Activated naive CD8-positive, alpha-beta T cell treated with anti-CD3 and anti-CD28 coated beads, Interleukin-2, amount 10 ng/mL, durations not matched to agents 7 days and 5 days (primary cell): Measurements from ENCODE around the gene ARPP21. TPM values are rescaled to one million over a fixed set of nuclear protein-coding genes. Genes with fewer than 3 reads are reported as not detected.

Experiments used
- ATAC-seq: fragments of 150-1000 bp; cut with Tn5 transposase; one replicate; pipeline ENCODE4 v1.10.0; 2021; ENCODE audit warnings: low read depth, moderate library complexity
- POLR2A ChIA-PET: fragments of 350-600 bp; sonication (Branson Sonifier 250); formaldehyde crosslinking; loops from one replicate; lab custom pipeline; 2021; ENCODE audit warnings: antibody characterized with exemption; lab: Charles Lee
- DNase-seq: peaks from one replicate; pipeline ENCODE4 v3.0.0; 2021
- H3K27ac Mint-ChIP-seq: one replicate; pipeline ENCODE4 v1.8.0; 2022; ENCODE audit warnings: mild to moderate bottlenecking, mixed read lengths
- H3K27me3 Mint-ChIP-seq: one replicate; pipeline ENCODE4 v1.8.0; 2022; ENCODE audit warnings: mild to moderate bottlenecking, moderate library complexity, mixed read lengths
- H3K36me3 Mint-ChIP-seq: one replicate; pipeline ENCODE4 v1.8.0; 2021; ENCODE audit warnings: mild to moderate bottlenecking, mixed read lengths
- H3K4me1 Mint-ChIP-seq: one replicate; pipeline ENCODE4 v1.8.0; 2021; ENCODE audit warnings: mixed read lengths
- H3K4me3 Mint-ChIP-seq: one replicate; pipeline ENCODE4 v1.8.0; 2022; ENCODE audit warnings: mild to moderate bottlenecking, moderate library complexity, mixed read lengths
- H3K9me3 Mint-ChIP-seq: one replicate; pipeline ENCODE4 v1.8.0; 2021; ENCODE audit warnings: mixed read lengths
- total RNA-seq, 2 experiments: library from RNA; stranded (reverse); gene quantifications; one replicate each; pipeline ENCODE4 v1.2.3, GENCODE V29; 2021

ARPP21 gene
- total RNA-seq, 2 experiments from 2014 or later, result not detected

DNA sequence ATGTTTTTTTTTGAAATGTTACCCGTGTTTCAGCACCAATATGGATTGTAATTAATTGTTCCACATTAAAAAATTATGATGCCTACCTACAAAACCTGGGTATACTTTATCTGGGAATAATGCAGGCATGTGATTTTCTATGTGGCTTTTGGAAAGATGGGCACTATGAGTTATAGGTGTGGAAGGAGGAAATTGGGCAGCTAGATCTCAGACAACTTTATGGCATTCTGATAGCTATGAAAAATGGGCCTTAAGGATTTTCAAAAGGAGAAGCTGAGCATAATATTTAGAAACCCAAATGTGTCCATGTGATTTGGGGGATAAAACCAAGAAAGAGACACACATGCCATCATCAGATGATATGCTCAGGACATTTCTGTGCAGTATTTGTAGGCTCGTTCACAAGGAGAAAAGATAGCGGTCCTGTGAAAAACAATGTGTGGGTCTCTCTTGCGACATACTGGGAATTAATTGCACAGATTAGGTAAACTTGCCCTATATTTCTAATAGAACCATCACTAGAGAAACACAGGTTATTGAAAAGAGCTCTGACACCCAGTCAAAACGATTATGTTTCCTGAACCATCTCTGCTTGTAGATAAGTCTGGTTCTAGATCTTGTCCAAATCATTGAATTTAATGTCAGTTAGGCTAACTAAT, 35.3 kb downstream of the ARPP21 start:
- Mint-ChIP-seq H3K4me1 (no peaks in the 10 kb centered on the region), H3K27me3 (no peaks in the 10 kb centered on the region), H3K36me3 (no peaks in the 10 kb centered on the region), H3K4me3 (no peak overlapping the region), H3K9me3 (no peaks in the 10 kb centered on the region), H3K27ac (no peak overlapping the region)
- ATAC-seq, result no peak
- POLR2A ChIA-PET, result no interaction called here
- DNase-seq, result no peak

DNA sequence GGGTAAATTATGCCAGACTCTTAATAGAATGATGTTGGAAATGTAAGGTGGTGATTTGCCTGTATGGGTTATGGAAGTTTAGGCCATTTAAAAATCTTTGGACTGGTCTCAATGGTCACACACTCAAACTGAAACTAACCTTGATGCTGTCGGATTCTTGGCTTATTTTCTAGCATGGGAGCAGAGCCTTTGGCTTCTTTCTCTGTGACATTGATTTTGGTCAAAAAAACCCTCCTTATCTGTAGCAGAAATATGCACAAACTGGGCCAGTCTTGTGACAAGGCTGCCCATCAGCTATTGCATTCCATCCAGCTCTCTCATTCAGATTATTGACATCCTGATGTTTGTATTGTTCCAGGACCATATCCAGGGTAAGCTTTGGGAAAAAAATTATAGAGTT, 35.9 kb downstream of the ARPP21 start:
- Mint-ChIP-seq H3K4me3 (no peak overlapping the region), H3K27ac (no peak overlapping the region), H3K36me3 (no peaks in the 10 kb centered on the region), H3K27me3 (no peaks in the 10 kb centered on the region), H3K9me3 (no peaks in the 10 kb centered on the region), H3K4me1 (no peaks in the 10 kb centered on the region)
- ATAC-seq, result no peak
- POLR2A ChIA-PET, result no interaction called here
- no peak for DNase-seq

DNA sequence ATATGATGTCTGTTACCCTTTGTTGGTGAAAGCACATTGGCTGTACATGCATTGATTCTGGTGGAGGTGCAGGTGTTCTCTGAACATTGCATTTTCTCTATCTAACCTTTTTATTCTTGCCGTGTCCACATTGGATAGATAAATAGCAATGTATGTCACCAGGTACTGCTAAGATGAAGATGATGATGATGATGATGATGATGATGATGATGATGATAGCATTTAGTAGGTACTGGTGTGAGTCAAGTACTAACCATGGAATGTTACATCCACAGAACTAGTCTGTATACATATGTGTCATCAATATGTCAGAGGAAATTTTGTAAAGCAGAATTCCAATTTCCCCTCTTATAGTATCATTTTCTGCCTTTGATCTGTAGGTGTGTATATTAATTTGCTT, 36.3 kb downstream of the ARPP21 start:
- Mint-ChIP-seq H3K9me3 (no peaks in the 10 kb centered on the region), H3K36me3 (no peaks in the 10 kb centered on the region), H3K4me1 (no peaks in the 10 kb centered on the region), H3K4me3 (no peak overlapping the region), H3K27me3 (no peaks in the 10 kb centered on the region), H3K27ac (no peak overlapping the region)
- no peak for DNase-seq
- no peak for ATAC-seq
- POLR2A ChIA-PET, result no interaction called here

DNA sequence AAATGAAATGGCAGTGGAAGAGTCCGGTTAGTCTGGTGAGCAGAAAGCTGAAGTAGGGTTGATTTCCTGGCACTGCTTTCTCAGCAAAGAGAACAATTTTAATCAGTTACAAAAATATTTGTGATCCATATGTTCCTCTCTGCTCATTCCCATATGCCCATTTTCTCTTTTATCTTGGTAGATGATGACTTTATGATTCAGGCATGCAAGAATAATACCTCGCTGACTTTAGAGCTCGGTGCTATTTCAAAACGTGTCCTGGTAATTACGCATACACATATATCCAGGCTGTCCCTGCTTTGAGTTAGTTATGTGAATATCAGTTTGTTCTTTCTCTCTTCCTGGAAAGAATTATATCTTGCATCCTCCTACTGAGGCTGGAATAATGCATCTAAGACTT, 38.5 kb downstream of the ARPP21 start:
- no peak for ATAC-seq
- Mint-ChIP-seq H3K27me3 (no peaks in the 10 kb centered on the region), H3K27ac (no peak overlapping the region), H3K4me1 (no peaks in the 10 kb centered on the region), H3K9me3 (no peaks in the 10 kb centered on the region), H3K4me3 (no peak overlapping the region), H3K36me3 (no peaks in the 10 kb centered on the region)
- POLR2A ChIA-PET, result no interaction called here
- no peak for DNase-seq

DNA sequence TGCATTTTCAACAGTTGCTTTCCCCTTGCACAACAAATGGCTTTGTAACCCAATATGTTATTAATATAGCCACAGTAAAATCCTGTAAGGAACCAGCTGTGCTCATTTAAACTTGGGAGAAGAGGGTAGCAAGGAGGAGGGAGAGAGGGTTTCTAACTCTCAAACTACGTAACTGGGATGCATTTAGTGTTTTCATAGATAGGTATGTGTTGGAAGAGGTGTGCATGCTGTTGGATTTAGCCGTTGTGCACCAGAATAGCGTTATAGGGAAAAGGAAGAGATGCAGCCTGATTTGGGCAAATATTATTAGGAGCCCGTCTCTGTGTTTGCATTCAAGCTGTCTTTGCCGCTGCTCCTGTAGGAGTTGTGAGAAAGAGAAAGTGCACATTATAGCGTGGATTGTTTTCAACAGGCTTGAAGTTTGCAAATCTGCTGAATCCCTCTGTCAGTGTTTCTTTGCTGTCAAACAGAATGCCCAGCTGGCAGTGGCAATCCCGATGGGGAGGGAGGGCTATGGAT, 39.4 kb downstream of the ARPP21 start:
- POLR2A ChIA-PET, result no interaction called here
- H3K9me3 Mint-ChIP-seq, result no peaks in the 10 kb centered on the region
- no peak for ATAC-seq

DNA sequence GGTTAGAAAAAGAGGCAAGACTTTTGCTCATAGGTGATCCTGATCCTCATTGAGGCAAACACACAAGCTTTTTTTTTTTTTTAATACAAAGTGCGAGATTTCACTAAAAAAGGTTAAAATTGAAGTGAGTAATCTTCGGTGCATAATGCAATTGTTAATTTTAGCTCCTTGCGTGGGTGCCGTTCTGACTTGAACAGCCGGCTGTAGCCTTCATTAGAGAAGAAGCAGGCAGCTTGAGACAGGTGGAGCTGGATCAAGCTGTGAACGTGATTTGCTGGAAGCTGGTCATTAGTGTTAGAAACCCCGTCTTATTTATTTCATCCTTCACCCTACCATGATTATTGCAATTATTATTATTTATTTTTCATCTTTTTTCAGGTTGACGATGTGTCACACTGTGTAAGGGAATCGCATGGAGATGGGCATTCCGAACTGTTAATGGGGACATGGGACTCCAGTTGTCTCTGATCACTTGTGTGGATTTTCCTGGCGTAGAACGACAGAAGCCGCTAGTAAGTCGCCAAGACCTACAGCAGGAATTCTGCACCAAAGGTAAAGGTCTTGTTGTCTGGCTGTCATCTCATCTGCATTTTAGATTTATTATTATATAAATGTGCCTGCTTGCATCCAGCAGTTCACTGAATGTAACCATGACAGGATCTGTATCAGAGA, 40.2 kb downstream of the ARPP21 start:
- Mint-ChIP-seq H3K4me3 (no peak overlapping the region), H3K27ac (no peak overlapping the region), H3K36me3 (no peaks in the 10 kb centered on the region), H3K27me3 (no peaks in the 10 kb centered on the region), H3K4me1 (no peaks in the 10 kb centered on the region), H3K9me3 (no peaks in the 10 kb centered on the region)
- DNase-seq (no peak), ATAC-seq (no peak)
- POLR2A ChIA-PET, result no interaction called here

More for the DNA sequence above, 39.4 kb downstream of the ARPP21 start:
- Mint-ChIP-seq H3K36me3 (no peaks in the 10 kb centered on the region), H3K27ac (no peak overlapping the region), H3K27me3 (no peaks in the 10 kb centered on the region), H3K4me3 (no peak overlapping the region), H3K4me1 (no peaks in the 10 kb centered on the region)
- no peak for DNase-seq

DNA sequence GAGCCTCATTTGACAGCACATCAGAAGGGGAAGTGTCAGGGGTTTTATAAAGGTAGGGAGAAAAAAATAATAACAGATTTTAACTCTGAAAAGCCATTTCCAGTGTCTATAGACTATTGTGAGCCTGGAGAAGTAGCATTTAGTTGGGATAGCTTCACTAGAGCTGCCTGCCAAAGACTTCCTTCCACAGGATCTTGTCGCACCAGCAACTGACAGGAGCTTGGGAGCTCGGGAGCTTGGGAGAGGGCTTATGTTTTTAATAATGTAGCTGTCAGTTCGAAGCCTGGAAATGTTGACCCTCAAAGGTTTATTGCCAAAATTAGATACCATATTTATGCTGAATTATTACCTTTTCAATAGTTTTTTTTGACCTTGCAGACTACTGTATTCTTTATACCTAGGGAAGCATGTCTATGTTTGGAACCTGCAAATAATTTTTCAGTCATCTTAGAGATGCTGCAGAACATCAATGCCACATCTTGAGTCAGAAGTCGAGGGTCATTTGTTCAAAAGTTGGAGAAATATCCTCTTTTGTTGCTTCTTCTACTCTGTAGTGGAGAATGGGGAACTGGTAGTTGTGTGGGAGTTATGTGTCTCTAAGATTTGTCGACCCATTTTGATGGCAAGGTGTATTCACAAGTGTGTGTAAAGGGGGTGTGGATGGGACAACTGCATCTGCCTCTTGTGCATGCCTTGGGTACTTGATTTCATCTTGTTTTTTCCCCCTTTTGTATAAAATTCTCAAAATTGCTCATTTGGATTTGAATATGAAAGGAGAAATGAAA, 41.7 kb downstream of the ARPP21 start:
- Mint-ChIP-seq H3K4me3 (no peak overlapping the region), H3K4me1 (no peaks in the 10 kb centered on the region), H3K27ac (no peak overlapping the region), H3K9me3 (no peaks in the 10 kb centered on the region), H3K36me3 (no peaks in the 10 kb centered on the region), H3K27me3 (no peaks in the 10 kb centered on the region)
- ATAC-seq, result no peak
- POLR2A ChIA-PET, result no interaction called here
- no peak for DNase-seq

DNA sequence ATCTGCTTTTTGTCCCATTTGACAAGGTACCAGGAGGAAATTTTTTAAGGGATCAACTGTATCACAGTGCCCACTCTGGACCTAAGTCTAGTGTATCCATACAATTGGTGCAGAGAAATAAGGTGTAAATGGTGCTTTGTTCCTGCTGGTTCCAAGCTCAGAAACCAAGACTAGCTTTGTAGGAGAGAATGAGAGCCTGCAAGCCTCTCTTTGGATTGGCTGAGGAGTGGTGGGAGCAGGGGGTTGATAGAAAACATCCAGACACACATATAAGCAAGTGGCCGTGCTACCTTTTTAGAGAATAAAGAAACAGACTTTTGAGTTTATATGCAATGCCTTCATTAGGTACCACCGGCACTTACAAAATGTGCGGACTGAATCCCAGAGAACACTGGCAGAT, 45.8 kb downstream of the ARPP21 start:
- no peaks in the 10 kb centered on the region for H3K27me3 Mint-ChIP-seq
- ATAC-seq (no peak), DNase-seq (no peak)
- no peaks in the 10 kb centered on the region for H3K9me3 Mint-ChIP-seq
- H3K36me3 Mint-ChIP-seq, result no peaks in the 10 kb centered on the region
- POLR2A ChIA-PET, result no interaction called here
- H3K4me3 Mint-ChIP-seq, result no peak overlapping the region
- no peak overlapping the region for H3K27ac Mint-ChIP-seq
- no peaks in the 10 kb centered on the region for H3K4me1 Mint-ChIP-seq

DNA sequence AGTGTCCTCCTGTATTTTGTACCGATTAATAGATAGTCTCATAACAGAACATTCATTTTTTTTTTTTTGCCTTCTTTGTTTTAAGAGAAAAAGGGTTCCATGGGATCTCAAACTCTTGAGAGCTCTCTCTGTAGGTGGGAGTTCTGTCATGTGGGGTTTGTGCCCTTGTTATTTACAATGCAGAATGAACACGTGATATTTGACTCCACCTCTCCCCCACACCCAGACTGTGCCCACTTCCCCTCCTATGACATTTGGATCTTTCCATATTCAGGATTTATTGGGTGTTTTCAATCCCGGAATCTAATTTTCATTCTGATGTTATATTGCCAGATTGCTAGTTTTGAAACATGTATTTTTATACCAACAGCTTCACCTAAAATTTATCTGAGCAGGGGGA, 49.5 kb downstream of the ARPP21 start:
- H3K9me3 Mint-ChIP-seq, result no peaks in the 10 kb centered on the region
- H3K36me3 Mint-ChIP-seq, result no peaks in the 10 kb centered on the region
- no peaks in the 10 kb centered on the region for H3K4me1 Mint-ChIP-seq
- H3K27ac Mint-ChIP-seq, result no peak overlapping the region
- DNase-seq (no peak), ATAC-seq (no peak)
- POLR2A ChIA-PET, result no interaction called here
- H3K4me3 Mint-ChIP-seq, result no peak overlapping the region
- H3K27me3 Mint-ChIP-seq, result no peaks in the 10 kb centered on the region

DNA sequence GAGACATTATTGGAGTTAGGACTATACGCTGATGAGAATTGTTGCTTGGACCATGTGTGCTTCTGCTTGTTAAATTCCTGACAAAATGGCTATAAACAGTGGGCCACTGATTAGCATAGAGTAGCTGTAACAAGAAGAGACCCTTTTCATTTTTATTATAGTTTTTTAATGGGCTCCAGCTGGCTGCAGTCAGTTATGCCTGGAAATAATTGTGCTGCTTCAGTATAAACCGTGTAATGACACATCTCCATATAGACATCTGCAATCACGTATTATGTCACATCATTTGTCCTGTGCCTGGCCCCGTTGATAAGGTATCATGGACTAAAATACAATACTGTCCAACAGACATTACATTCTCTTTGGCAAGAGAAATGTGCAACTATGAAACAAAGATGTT, 50.9 kb downstream of the ARPP21 start:
- POLR2A ChIA-PET, result no interaction called here
- H3K4me3 Mint-ChIP-seq, result no peak overlapping the region
- no peaks in the 10 kb centered on the region for H3K36me3 Mint-ChIP-seq
- ATAC-seq (no peak), DNase-seq (no peak)
- H3K27ac Mint-ChIP-seq, result no peak overlapping the region
- no peaks in the 10 kb centered on the region for H3K27me3 Mint-ChIP-seq
- H3K9me3 Mint-ChIP-seq, result no peaks in the 10 kb centered on the region
- H3K4me1 Mint-ChIP-seq, result no peaks in the 10 kb centered on the region

DNA sequence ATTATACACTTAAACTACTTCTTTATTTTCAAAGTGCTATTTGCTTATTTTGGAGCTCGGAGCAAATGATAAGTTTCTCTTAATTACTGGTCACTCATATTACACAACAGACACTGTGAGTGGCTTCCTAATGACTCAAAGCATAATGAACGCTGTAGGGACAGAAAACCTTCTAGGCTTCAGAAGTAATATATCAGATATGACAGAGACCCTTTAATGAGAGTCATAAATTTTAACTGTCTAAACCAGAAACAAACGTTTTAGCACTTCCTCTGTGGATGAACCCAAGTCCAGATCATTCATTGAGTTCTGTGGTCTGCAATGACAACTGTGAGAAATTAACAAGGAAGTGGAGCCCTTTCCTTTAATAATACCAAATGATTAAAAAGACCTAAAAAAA, 66.6 kb downstream of the ARPP21 start:
- Mint-ChIP-seq H3K4me3 (no peak overlapping the region), H3K36me3 (no peaks in the 10 kb centered on the region), H3K4me1 (no peaks in the 10 kb centered on the region), H3K27me3 (no peaks in the 10 kb centered on the region), H3K9me3 (peaks cover 1% of the 10 kb centered on the region), H3K27ac (no peak overlapping the region)
- POLR2A ChIA-PET, result no interaction called here
- ATAC-seq (no peak), DNase-seq (no peak)

DNA sequence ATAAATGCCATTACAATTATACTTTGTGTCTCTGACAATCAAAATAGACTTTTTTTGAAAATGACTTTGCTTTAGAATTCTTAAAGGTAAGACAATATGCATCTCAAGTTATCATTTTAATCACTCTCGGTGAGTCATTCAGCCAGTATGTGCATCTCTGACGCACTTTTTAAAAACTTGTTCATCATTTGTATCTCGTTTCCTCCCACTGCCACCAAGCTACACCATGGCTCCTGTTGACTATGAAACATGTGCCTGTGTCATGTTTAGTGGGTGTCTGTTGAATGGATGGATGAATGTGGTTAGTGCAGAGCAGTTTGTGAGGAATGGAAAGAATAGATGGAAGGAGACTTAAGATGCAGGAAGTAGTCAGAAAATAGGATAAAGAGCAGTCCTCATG, 68.6 kb downstream of the ARPP21 start:
- Mint-ChIP-seq H3K4me1 (no peaks in the 10 kb centered on the region), H3K27me3 (no peaks in the 10 kb centered on the region), H3K36me3 (no peaks in the 10 kb centered on the region), H3K4me3 (no peak overlapping the region), H3K9me3 (peaks cover 1% of the 10 kb centered on the region), H3K27ac (no peak overlapping the region)
- DNase-seq, result no peak
- no peak for ATAC-seq
- POLR2A ChIA-PET, result no interaction called here

DNA sequence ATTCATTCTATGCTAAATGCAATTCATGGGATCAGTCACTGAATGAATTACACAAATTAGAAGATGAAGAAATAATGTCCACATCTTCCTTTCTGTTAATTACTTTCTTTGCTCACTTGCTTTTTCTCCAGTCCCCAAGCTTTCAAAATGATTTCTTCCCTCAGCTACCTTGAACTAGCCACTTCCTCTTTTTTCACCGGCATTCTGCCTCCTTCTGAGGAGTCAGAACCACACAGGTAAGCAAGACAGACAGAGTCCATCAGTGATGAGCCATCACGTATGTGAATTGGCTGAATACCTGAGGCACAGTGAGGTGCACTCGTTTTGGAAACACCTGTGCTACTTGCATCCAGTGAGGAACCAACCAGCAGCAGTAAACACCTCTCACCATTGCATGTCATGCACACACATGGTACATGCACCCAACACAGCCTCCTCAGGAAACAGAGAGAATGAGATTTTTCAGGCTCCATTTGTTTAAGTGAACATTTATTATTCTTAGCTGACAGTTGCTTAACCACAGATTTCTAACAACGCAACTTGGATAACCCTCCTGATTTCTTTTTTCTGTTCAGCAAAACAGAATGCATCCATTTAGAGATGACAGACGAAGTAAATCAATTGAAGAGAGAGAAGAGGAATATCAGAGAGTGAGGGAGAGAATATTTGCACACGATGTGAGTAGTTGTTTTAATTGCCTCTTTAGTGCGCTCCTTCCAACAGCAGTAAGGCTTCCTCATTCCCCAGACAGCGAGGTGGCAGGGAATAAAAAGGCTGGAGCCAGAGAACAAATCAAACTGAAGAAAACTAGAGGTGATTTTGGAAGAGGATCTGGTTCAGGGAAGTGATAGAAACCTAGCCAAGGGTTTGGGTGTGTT, 69.3 kb downstream of the ARPP21 start:
- POLR2A ChIA-PET, result no interaction called here
- ATAC-seq, result no peak
- H3K27me3 Mint-ChIP-seq, result no peaks in the 10 kb centered on the region
- H3K9me3 Mint-ChIP-seq, result peaks cover 1% of the 10 kb centered on the region
- DNase-seq, result no peak
- no peaks in the 10 kb centered on the region for H3K36me3 Mint-ChIP-seq
- H3K27ac Mint-ChIP-seq, result no peak overlapping the region
- H3K4me3 Mint-ChIP-seq, result no peak overlapping the region
- H3K4me1 Mint-ChIP-seq, result no peaks in the 10 kb centered on the region
